Peyer's patch (tissue), 4 donors: ENCODE results near the gene AGBL3.

Source experiments
- CTCF ChIP-seq, 6 experiments: fragments of 450-650 bp in 4 of 6; fragments of 200-600 bp in 2 of 6; sonication (generic) in 1 of 6; IDR thresholded peaks; one replicate each; pipeline ENCODE4 v1.5.1; 2017 to 2019; ENCODE audit warnings: antibody characterized with exemption in 6 of 6, mild to moderate bottlenecking in 3 of 6, moderate library complexity in 1 of 6
- POLR2A ChIP-seq, 2 donors: fragments of 450-650 bp; IDR thresholded peaks; one replicate each; pipeline ENCODE4 v1.5.1; 2017; ENCODE audit warnings: antibody characterized with exemption in 2 of 2, mild to moderate bottlenecking in 2 of 2, moderate library complexity in 2 of 2

- no peak for TF ChIP-seq CTCF (IDR thresholded peaks at IDR 0.05)
- no peak for TF ChIP-seq POLR2A (IDR thresholded peaks at IDR 0.05)
Measured at GRCh38 chr7:135023622-135024021, 37.3 kb downstream of the AGBL3 start.
